Measurements from ENCODE around the gene ERGIC2.
"Not testable (repeated sequence)": the region's sequence is repeated elsewhere in the genome, so short reads cannot be mapped to it uniquely, and the experiment has no call there.

ERGIC2 gene

DNA sequence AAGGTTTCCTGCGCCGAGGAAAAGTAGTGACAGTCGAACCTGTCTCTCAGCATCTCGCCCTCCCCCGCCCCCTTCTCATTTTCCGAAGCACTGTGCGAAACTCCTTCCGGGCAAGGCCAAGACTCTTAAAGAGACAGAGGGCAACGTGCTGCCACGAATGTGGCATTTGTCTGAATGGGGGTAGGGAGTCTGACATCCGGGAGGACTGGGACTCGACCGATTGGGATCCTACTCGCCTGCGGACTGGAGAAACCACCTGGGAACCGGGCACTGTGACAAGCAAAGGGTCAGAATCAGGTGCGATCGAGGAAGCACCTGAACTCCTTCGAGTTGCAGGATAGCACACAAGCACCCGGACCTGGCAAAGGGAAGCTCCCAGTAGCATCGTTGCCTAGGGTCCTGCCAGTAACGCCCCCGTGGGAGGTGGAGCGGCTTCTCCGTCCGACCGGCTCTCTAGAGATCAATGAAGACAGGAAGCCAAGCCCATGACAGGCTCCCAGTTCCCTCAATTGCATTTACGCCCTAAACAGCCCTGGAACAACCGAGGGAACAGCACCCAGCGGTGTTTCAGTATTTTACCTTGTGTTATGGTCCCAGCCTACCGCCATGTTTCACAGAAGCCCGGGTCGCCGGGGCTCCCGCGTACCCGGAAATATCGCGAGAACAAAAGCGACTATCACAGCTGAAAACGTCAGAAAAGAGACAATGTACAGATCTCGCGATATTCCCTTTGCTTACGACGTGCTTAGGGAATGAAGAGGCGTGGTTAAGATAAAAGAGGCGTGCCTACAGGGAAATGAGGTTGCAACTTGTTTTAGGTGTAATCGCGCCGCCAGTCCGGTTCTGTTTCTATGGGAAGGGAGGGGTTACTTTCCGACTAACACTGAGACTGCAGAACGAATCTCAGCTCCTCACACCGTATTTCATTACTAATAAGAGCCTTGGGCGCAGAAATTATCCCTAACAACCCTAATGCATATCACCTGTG is at the start of gene ERGIC2:
TSS of gene ERGIC2 (minus strand) at position 637 of the 988 bp plus-strand sequence. CDS start 9,539 bp downstream, outside the sequence.
- peak; percentile 76 for DNase-seq (ENCODE audit: low read depth)

- no peak for DNase-seq (ENCODE audit: low read depth)
Observed at GRCh38 chr12:29430716-29431044, 49.7 kb upstream of the ERGIC2 start.

DNA sequence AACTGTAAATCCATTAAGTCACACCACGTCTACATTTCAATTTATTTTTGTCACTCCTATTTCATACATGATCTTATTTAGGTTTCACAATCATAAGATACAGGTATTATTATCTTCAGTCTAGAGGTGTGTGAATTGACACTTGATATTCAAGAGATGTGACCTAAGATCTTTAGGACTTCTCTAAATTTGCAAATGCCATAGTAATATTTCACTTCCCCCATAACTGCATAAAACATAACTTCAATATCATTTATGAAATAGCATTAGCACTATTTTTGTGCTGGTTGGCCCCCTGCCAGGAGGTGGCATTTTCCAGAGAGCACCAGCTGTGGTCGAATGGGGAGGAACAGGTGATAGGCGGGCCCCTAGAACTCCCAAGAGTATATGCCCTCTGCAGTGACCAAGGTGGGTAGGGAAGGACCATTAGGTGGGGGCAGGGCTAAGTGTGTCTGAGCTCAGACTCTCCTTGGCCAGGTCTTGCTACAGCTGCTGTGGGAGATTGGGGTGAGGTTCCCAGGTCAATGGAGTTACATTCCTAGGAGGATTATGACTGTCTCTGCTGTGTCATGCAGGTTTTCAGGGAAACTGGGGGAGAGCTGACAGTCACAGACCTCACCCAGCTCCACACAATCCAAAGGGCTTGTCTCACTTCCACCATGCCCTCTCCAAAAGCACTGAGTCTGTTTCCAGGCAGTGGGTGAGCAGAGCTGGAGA is 49.2 kb upstream of the ERGIC2 start:
- no peak for DNase-seq (ENCODE audit: low read depth)

- DNase-seq (ENCODE audit: low read depth), result no peak
Observed at GRCh38 chr12:29428633-29429032, 47.7 kb upstream of the ERGIC2 start.

GRCh38 chr12:29427964-29428363 is 47.0 kb upstream of the ERGIC2 start:
- no peak for DNase-seq (ENCODE audit: low read depth)

- DNase-seq (ENCODE audit: low read depth), result no peak
Observed at GRCh38 chr12:29426498-29426897, 45.5 kb upstream of the ERGIC2 start.

DNA sequence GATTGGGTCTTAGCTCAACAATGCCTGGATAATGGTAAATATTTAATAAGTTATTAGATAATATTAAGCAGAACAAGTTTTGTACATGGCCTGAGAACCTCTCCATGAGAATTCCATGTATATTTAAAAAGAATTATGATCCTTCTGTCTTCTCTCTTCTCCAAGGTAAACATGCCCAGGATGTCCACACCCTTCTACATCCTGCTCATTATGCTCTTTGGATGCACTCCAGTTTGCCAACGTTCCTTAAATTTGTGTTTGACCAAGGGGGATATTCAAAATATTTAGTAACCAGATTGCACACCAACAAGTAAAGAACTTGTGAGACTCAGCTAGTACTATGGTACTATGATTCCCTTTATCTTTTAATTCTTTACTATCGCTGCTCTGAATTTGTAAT is 44.8 kb upstream of the ERGIC2 start:
- DNase-seq (ENCODE audit: low read depth), result no peak

- DNase-seq (ENCODE audit: low read depth), result no peak
Observed at GRCh38 chr12:29416748-29417147, 35.8 kb upstream of the ERGIC2 start.

DNA sequence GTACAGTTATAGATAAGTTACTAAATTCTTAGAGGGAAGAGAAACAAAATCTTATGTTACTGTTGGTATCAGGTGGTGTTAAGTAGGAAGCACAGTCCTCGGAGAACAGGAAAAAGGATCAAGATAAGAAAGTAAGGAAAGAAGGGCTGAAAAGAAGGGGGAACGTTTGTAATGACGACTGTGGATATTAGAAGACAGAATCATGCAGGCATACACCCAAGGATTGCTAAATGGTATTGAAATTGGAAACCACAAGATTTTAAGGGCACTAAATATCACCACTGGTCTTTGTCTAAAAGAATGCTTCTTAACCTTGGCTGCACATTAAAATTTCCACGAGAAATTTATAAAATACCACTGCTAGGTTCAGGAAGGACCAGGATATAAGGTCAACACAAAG is 34.1 kb upstream of the ERGIC2 start:
- no peak for DNase-seq (ENCODE audit: low read depth)

DNA sequence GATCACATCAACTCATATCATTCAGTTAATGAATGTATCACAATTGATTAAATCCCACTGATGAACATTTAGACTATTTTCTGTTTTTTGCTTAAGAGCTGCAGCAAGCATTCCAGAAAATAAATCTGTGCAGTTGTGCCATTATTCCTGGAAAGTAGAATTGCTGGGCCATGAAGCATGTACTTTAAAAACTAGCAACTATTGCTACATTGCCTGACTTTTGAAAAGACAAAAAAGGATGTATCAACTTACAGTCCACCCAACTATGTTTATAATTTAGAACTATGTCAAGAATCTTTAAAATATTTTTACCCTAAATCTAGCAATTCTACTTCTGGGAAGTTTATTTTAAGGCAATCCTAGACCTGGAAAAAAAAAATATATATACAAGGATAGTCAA is 33.4 kb upstream of the ERGIC2 start:
- no peak for DNase-seq (ENCODE audit: low read depth)

DNA sequence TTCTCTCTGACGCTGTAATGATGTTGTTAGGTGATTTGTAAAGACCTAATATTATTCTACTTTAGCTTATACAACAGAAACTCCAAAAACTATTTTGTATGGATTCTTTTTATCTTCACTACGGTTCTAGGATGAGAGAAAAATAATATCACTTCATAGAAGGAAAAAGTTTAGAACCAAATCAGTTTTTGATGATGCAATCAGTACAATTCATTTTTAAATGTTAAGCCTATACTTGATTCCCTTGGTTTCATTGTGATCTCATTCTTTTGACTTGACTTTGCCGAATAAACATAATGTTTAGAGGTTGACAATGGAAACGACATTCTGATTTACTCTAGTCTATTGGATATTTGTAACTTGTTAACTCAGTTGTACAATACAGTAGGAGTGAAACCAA is 24.6 kb upstream of the ERGIC2 start:
- DNase-seq (ENCODE audit: low read depth), result no peak

GRCh38 chr12:29403991-29404390 is 23.0 kb upstream of the ERGIC2 start:
- no peak for DNase-seq (ENCODE audit: low read depth)

GRCh38 chr12:29402437-29402836 is 21.5 kb upstream of the ERGIC2 start:
- no peak for DNase-seq (ENCODE audit: low read depth)

DNA sequence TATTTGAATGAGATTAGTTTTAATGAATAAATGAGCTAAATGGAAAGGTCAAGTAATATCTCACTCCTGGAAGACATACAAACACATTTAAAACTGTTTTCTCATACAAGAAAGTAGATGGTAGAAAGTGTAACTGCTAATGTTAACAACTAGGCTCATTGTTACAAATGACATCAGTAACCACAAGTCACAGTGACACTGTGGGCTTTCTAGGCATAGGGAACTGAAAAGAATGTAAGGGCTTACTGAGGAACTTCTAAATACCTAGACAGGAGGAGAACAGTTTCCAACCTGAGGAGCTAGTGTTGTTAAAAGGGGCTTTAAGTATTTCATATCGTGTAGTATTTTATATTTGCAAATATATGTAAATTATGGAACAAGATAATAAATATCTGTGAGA is 17.5 kb upstream of the ERGIC2 start:
- DNase-seq (ENCODE audit: low read depth), result no peak

DNA sequence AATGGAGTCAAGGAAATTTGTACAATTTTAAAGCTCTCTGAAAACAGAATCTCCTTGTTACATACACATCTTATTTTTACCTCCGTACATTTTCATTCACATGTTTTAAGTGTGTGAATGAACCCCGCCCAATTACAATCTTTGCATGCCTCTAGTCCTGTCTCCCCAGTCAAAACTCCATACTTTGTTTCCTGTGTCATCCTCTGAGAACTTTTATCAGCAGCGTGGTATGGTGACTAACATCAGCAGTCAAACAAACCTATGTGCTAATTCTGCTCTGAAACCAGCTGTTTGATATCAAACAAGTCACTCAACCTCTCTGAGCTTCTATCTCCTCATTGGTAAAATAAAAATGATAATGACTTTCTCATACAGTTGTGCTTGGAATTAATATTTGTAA is 15.8 kb upstream of the ERGIC2 start:
- no peak for DNase-seq (ENCODE audit: low read depth)

- no peak for DNase-seq (ENCODE audit: low read depth)
Observed at GRCh38 chr12:29395356-29395755, 14.4 kb upstream of the ERGIC2 start.

- DNase-seq (ENCODE audit: low read depth), result not testable (repeated sequence)
Observed at GRCh38 chr12:29390419-29390818, 9.4 kb upstream of the ERGIC2 start.

DNA sequence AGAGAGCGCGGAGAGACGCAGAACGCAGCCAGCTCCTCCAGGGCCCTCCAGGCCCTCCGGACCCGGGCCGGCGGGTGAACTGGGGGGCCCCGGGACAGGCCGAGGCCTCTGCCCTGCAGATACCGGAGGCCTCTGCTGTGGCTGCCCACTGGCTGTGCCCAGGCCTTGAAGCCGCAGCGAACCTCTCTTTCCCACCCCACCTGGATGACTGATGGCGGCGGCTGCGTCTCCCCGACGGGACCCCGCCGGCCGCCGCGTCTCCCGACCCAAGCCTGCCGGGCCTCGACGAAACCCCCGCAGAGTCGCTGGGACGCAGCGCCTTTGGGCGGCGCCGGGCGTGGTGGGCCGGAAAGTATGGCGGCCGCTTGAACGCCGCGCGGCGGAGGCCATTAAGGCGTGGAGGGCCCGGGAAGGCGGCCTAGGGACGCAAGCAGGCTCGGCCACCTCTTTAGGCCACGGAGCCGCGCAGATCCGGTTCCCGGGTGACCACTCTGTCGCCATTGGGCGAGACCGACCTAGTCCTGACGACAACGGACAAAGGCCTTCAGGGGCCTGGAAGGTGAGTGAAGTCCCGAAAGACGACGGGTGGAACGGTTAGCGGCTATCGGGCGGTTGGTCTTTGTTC is 8.4 kb upstream of the ERGIC2 start:
- DNase-seq (ENCODE audit: low read depth), result no peak

DNA sequence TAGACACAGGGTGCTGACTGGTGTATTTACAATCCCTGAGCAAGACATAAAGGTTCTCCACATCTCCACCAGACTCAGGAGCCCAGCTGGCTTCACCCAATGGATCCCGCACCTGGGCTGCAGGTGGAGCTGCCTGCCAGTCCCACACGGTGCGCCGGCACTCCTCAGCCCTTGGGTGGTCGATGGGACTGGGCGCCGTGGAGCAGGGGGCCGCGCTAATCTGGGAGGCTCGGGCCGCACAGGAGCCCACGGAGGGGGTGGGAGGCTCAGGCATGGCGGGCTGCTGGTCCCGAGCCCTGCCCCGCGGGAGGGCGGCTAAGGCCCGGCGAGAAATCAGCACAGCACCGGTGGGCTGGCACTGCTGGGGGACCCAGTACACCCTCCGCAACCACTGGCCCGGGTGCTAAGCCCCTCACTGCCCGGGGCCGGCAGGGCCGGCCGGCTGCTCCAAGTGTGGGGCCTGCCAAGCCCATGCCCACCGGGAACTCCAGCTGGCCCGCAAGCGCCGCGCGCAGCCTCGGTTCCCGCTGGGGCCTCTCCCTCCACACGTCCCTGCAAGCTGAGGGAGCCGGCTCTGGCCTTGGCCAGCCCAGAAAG is 5.2 kb upstream of the ERGIC2 start:
- DNase-seq (ENCODE audit: low read depth), result not testable (repeated sequence)

- not testable (repeated sequence) for DNase-seq (ENCODE audit: low read depth)
Observed at GRCh38 chr12:29385194-29385593, 4.2 kb upstream of the ERGIC2 start.

GRCh38 chr12:29382251-29382650 is 1.3 kb upstream of the ERGIC2 start:
- no peak for DNase-seq (ENCODE audit: low read depth)

DNA sequence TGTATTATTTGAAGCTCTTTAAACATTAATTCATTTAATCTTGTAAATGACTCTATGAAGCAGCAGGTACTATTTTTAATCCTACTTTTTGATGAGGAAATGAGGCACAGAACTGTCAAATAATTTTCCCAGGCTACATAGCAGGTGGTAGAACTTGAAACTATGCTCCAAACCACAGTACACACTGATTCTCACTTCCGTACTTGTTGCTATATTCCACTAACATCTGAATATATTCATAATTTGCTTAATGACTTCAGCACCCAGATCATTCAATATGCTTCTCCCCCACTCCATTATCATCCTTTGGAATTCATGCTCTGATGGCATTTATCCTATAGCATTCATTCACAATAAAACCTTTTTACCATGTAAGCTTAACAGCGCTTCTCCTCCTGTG is 4.9 kb downstream of the ERGIC2 start:
- DNase-seq (ENCODE audit: low read depth), result no peak

Data from stimulated activated CD8-positive, alpha-beta memory T cell treated with anti-CD3 and anti-CD28 coated beads, Interleukin-7, amount 100 ng/mL, for 24 hours (primary cell).